Panc1 (cell line): ENCODE results near the gene NEK6.

Source experiments
- POLR2AphosphoS5 ChIP-seq: IDR thresholded peaks from 2 replicates; pipeline ENCODE4 v1.6.1; 2012; ENCODE audit warnings: mild to moderate bottlenecking, low read depth, low read length, moderate library complexity
- TCF7L2 ChIP-seq: IDR thresholded peaks from 2 replicates; pipeline ENCODE4 v1.6.1; 2011; ENCODE audit warnings: mild to moderate bottlenecking, low read depth, low read length, inconsistent platforms
- TF ChIP-seq, protein P1 (sequence below): fragments of 450-650 bp; IDR thresholded peaks from 2 replicates; pipeline ENCODE4 v1.5.1; 2017; ENCODE audit warnings: mild to moderate bottlenecking
- TF ChIP-seq, protein P2 (sequence below), 2 experiments: IDR thresholded peaks; 2 replicates each; pipeline ENCODE4 v1.6.1; 2011 to 2012; ENCODE audit warnings: low read depth in 2 of 2, control low read depth in 1 of 2, low read length in 1 of 2, mild to moderate bottlenecking in 1 of 2, moderate library complexity in 1 of 2; ENCODE audit not compliant: insufficient read depth in 1 of 2

DNA sequence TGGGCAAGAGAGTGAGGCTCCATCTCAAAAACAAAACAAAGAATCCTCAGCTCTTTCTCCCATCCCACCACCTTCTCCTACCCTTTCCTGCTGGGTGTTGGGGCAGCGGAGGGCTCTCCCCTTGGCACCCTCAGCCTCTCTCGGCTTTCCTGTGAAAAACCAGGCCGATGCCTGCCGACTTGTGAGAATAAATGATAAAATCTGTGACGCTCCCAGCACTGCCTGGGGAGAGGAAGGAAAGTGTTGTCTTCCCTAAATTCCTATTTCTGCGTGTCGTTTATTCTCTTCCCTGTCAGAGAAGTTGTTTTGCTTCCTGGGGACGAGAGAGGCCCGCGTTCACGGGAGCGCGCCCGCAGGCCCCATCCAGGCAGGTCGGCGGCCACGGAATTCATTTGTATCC lies 19.7 kb downstream of the NEK6 start:
- TF ChIP-seq TCF7L2 (no peak), POLR2AphosphoS5 (no peak)
- TF ChIP-seq, protein P1, sequence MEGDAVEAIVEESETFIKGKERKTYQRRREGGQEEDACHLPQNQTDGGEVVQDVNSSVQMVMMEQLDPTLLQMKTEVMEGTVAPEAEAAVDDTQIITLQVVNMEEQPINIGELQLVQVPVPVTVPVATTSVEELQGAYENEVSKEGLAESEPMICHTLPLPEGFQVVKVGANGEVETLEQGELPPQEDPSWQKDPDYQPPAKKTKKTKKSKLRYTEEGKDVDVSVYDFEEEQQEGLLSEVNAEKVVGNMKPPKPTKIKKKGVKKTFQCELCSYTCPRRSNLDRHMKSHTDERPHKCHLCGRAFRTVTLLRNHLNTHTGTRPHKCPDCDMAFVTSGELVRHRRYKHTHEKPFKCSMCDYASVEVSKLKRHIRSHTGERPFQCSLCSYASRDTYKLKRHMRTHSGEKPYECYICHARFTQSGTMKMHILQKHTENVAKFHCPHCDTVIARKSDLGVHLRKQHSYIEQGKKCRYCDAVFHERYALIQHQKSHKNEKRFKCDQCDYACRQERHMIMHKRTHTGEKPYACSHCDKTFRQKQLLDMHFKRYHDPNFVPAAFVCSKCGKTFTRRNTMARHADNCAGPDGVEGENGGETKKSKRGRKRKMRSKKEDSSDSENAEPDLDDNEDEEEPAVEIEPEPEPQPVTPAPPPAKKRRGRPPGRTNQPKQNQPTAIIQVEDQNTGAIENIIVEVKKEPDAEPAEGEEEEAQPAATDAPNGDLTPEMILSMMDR = no peak
- TF ChIP-seq, protein P2, sequence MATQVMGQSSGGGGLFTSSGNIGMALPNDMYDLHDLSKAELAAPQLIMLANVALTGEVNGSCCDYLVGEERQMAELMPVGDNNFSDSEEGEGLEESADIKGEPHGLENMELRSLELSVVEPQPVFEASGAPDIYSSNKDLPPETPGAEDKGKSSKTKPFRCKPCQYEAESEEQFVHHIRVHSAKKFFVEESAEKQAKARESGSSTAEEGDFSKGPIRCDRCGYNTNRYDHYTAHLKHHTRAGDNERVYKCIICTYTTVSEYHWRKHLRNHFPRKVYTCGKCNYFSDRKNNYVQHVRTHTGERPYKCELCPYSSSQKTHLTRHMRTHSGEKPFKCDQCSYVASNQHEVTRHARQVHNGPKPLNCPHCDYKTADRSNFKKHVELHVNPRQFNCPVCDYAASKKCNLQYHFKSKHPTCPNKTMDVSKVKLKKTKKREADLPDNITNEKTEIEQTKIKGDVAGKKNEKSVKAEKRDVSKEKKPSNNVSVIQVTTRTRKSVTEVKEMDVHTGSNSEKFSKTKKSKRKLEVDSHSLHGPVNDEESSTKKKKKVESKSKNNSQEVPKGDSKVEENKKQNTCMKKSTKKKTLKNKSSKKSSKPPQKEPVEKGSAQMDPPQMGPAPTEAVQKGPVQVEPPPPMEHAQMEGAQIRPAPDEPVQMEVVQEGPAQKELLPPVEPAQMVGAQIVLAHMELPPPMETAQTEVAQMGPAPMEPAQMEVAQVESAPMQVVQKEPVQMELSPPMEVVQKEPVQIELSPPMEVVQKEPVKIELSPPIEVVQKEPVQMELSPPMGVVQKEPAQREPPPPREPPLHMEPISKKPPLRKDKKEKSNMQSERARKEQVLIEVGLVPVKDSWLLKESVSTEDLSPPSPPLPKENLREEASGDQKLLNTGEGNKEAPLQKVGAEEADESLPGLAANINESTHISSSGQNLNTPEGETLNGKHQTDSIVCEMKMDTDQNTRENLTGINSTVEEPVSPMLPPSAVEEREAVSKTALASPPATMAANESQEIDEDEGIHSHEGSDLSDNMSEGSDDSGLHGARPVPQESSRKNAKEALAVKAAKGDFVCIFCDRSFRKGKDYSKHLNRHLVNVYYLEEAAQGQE (IDR thresholded peaks at IDR 0.05; ENCODE audit: insufficient read depth in 1 of 2, low read depth in 2 of 2, low read length in 1 of 2) = no peak
